Neural progenitor cell (in vitro differentiated cells): ENCODE results near the gene SPEM1. TPM values are rescaled to one million over a fixed set of nuclear protein-coding genes. Genes with fewer than 3 reads are reported as not detected.

Experiments
- DNase-seq: peaks from one replicate; pipeline ENCODE4 v3.0.0-alpha.2; 2016; ENCODE audit warnings: low spot score
- H2AFZ ChIP-seq: fragments of 200-600 bp; sonication (generic); replicated peaks from 2 replicates; pipeline ENCODE4 v1.6.1; 2016; ENCODE audit warnings: antibody characterized with exemption
- H3F3A ChIP-seq: fragments of 200-600 bp; sonication (generic); 2 replicates; pipeline ENCODE4 v1.6.1; 2016; ENCODE audit warnings: antibody characterized with exemption, low read depth
- H3K27ac ChIP-seq: fragments of 200-600 bp; sonication (generic); 2 replicates; pipeline ENCODE4 v1.5.1; 2016; ENCODE audit warnings: mild to moderate bottlenecking
- H3K27me3 ChIP-seq: fragments of 200-600 bp; sonication (generic); 2 replicates; pipeline ENCODE4 v1.6.1; 2016; ENCODE audit warnings: mild to moderate bottlenecking, moderate library complexity
- H3K36me3 ChIP-seq: fragments of 200-600 bp; sonication (generic); 2 replicates; pipeline ENCODE4 v1.5.1; 2016
- H3K4me1 ChIP-seq: fragments of 200-600 bp; sonication (generic); 2 replicates; pipeline ENCODE4 v1.6.1; 2016; ENCODE audit warnings: mixed run types
- H3K4me2 ChIP-seq: fragments of 200-600 bp; sonication (generic); 2 replicates; pipeline ENCODE4 v1.6.1; 2016
- H3K4me3 ChIP-seq: fragments of 200-600 bp; sonication (generic); 2 replicates; pipeline ENCODE4 v1.5.1; 2016
- H3K79me2 ChIP-seq: fragments of 200-600 bp; sonication (generic); 2 replicates; pipeline ENCODE4 v1.6.1; 2016; ENCODE audit warnings: low read depth
- H3K9ac ChIP-seq: fragments of 200-600 bp; sonication (generic); 2 replicates; pipeline ENCODE4 v1.6.1; 2016
- H3K9me3 ChIP-seq: fragments of 200-600 bp; sonication (generic); 2 replicates; pipeline ENCODE4 v1.5.1; 2016; ENCODE audit warnings: low read depth
- H4K20me1 ChIP-seq: fragments of 200-600 bp; sonication (generic); 2 replicates; pipeline ENCODE4 v1.6.1; 2016; ENCODE audit warnings: low read depth
- H3K27ac Mint-ChIP-seq: 3 replicates; pipeline ENCODE4 v1.8.0; 2021; ENCODE audit warnings: mixed read lengths
- H3K27me3 Mint-ChIP-seq: 2 replicates; pipeline ENCODE4 v1.8.0; 2022; ENCODE audit warnings: low read depth, mild to moderate bottlenecking, inconsistent platforms, moderate library complexity, mixed read lengths; ENCODE audit not compliant: insufficient read depth
- H3K36me3 Mint-ChIP-seq: 3 replicates; pipeline ENCODE4 v1.8.0; 2021; ENCODE audit warnings: mixed read lengths
- H3K4me1 Mint-ChIP-seq: 3 replicates; pipeline ENCODE4 v1.8.0; 2021; ENCODE audit warnings: mixed read lengths
- H3K4me3 Mint-ChIP-seq: 3 replicates; pipeline ENCODE4 v1.8.0; 2021; ENCODE audit warnings: mild to moderate bottlenecking, moderate library complexity, mixed read lengths
- H3K9me3 Mint-ChIP-seq: 3 replicates; pipeline ENCODE4 v1.8.0; 2020; ENCODE audit warnings: mixed read lengths
- EZH2 ChIP-seq: fragments of 200-600 bp; sonication (generic); IDR thresholded peaks from 2 replicates; pipeline ENCODE4 v1.6.1; 2017; ENCODE audit warnings: antibody characterized with exemption, mild to moderate bottlenecking, moderate library complexity
- EZH2phosphoT487 ChIP-seq: fragments of 200-600 bp; sonication (generic); IDR thresholded peaks from 2 replicates; pipeline ENCODE4 v1.6.1; 2017; ENCODE audit warnings: antibody characterized with exemption
- total RNA-seq: library from RNA; depleted of rRNA; stranded (reverse); fragments of >200 nt; gene quantifications from 2 replicates; pipeline ENCODE4 v1.2.3, GENCODE V29; 2015; ENCODE audit warnings: low replicate concordance
- TF ChIP-seq, protein P1 (sequence below): fragments of 200-600 bp; sonication (generic); IDR thresholded peaks from 2 replicates; pipeline ENCODE4 v1.5.1; 2017; ENCODE audit warnings: antibody characterized with exemption, mild to moderate bottlenecking

SPEM1 gene
- total RNA-seq, 1 donor from 2014 or later: not detected

DNA sequence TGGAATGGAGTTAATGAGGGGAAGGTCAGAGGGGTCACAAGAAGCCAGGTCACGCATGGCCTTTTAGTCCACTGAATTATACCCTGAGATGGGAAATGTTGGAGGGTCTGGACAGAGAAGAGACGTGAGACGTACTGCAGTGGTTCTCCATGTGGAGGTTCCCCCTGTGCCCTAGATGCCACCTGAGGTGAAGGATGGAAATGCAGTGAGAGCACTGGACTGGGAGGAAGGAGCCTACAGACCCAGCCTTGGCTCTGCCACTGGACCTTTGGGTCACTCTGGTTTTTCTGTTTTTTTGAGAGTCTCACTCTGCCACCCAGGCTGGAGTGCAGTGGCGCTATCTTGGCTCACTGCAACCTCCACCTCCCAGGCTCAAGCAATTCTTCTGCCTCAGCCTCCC lies 24.0 kb upstream of the SPEM1 start:
- H3K4me2 ChIP-seq: no peak overlapping the region
- TF ChIP-seq, protein P1, sequence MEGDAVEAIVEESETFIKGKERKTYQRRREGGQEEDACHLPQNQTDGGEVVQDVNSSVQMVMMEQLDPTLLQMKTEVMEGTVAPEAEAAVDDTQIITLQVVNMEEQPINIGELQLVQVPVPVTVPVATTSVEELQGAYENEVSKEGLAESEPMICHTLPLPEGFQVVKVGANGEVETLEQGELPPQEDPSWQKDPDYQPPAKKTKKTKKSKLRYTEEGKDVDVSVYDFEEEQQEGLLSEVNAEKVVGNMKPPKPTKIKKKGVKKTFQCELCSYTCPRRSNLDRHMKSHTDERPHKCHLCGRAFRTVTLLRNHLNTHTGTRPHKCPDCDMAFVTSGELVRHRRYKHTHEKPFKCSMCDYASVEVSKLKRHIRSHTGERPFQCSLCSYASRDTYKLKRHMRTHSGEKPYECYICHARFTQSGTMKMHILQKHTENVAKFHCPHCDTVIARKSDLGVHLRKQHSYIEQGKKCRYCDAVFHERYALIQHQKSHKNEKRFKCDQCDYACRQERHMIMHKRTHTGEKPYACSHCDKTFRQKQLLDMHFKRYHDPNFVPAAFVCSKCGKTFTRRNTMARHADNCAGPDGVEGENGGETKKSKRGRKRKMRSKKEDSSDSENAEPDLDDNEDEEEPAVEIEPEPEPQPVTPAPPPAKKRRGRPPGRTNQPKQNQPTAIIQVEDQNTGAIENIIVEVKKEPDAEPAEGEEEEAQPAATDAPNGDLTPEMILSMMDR: no peak
- TF ChIP-seq EZH2phosphoT487 (no peak), EZH2 (no peak)
- H3K9me3 Mint-ChIP-seq: no peaks in the 10 kb centered on the region
- H3K27me3 Mint-ChIP-seq: peaks cover 9% of the 10 kb centered on the region
- H3K4me3 Mint-ChIP-seq: peak overlapping the region; percentile 48
- DNase-seq: no peak
- H3F3A ChIP-seq: peaks cover 20% of the 10 kb centered on the region
- H3K27ac ChIP-seq: no peak overlapping the region
- peaks cover 4% of the 10 kb centered on the region for H3K36me3 Mint-ChIP-seq
- H3K4me3 ChIP-seq: no peak overlapping the region
- no peak overlapping the region for H3K27ac Mint-ChIP-seq
- H3K36me3 ChIP-seq: no peaks in the 10 kb centered on the region
- H3K27me3 ChIP-seq: peaks cover 5% of the 10 kb centered on the region
- no peaks in the 10 kb centered on the region for H3K79me2 ChIP-seq
- H3K9me3 ChIP-seq: no peaks in the 10 kb centered on the region
- no peak overlapping the region for H2AFZ ChIP-seq
- H3K4me1 ChIP-seq: peaks cover 10% of the 10 kb centered on the region
- H3K9ac ChIP-seq: no peak overlapping the region
- peaks cover 10% of the 10 kb centered on the region for H4K20me1 ChIP-seq
- H3K4me1 Mint-ChIP-seq: peaks cover 12% of the 10 kb centered on the region

DNA sequence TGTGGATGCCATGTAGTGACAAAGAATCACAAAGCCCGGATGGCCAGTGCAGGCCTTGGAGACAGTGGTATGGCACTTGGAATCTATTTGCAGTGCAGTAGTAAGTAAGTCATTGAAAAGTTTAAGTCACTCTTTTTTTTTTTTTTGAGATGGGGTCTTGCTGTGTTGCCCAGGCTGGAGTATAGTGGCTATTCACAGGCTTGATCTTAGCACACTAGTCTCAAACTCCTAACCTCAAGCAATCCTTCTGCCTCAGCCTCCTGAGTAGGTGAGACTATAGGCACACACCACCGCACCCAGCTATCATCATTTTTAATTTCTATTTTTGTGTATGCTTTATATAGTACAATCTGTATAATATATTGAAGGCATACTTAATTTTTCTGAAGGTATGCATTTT lies 21.5 kb upstream of the SPEM1 start:
- Histone ChIP-seq H3K4me3 (no peak overlapping the region), H2AFZ (no peak overlapping the region), H3K27ac (no peak overlapping the region), H4K20me1 (peaks cover 4% of the 10 kb centered on the region), H3K79me2 (peaks cover 13% of the 10 kb centered on the region), H3K36me3 (no peaks in the 10 kb centered on the region), H3K9me3 (no peaks in the 10 kb centered on the region), H3K4me2 (no peak overlapping the region), H3K9ac (no peak overlapping the region), H3K27me3 (peaks cover under 1% of the 10 kb centered on the region), H3K4me1 (peaks cover 13% of the 10 kb centered on the region), H3F3A (peaks cover 36% of the 10 kb centered on the region)
- Mint-ChIP-seq H3K27me3 (peaks cover 11% of the 10 kb centered on the region), H3K27ac (no peak overlapping the region), H3K9me3 (no peaks in the 10 kb centered on the region), H3K4me1 (peaks cover 20% of the 10 kb centered on the region), H3K4me3 (no peak overlapping the region), H3K36me3 (peaks cover 6% of the 10 kb centered on the region)
- no peak for DNase-seq
- TF ChIP-seq EZH2phosphoT487 (no peak), EZH2 (no peak)
- TF ChIP-seq, protein P1: no peak

DNA sequence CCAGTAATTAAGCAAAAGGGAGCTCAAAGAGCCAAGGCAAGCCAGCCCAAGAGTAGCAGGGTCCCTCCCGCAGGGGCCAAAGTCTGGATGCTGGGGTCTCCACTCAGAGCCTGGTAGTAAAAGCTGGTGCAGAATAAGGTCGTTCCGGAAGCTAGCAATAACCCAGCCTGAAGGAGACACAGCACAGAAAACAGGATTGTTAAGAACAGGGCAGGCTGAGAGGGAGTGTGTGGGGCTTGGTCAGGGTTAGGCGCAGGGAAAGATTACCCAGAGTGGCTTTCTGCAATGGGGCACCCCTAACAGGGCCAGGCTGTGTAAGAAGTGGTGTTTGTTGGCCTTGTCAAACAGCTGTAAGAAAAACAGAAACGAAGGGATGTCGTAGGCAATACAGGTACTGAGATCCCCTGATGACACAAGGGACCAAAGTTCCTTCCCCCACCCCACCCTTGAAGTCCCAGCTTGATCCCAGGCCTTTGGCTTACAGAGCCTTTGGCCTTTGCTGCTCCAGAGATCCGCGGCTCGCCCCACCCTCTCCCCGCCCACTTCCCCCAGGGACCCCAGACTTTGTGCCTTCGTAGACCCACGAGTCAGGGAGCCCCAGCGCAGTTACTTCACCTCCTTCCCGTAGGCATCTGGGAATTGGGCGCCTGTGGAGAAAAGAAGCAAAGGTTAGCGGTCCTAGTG lies 16.9 kb upstream of the SPEM1 start:
- H3K9ac ChIP-seq: peak overlapping the region; percentile 10
- no peaks in the 10 kb centered on the region for H3K27me3 ChIP-seq
- DNase-seq: peak; percentile 85
- Mint-ChIP-seq H3K4me3 (peak overlapping the region; percentile 96), H3K4me1 (peaks cover 33% of the 10 kb centered on the region), H3K36me3 (peaks cover 6% of the 10 kb centered on the region), H3K27ac (no peak overlapping the region), H3K27me3 (peaks cover 11% of the 10 kb centered on the region), H3K9me3 (no peaks in the 10 kb centered on the region)
- H3K4me2 ChIP-seq: peak overlapping the region; percentile 70
- no peaks in the 10 kb centered on the region for H3K9me3 ChIP-seq
- peaks cover 29% of the 10 kb centered on the region for H4K20me1 ChIP-seq
- TF ChIP-seq, protein P1: no peak
- no peak for TF ChIP-seq EZH2phosphoT487
- peak overlapping the region; percentile 30 for H3K27ac ChIP-seq
- H3F3A ChIP-seq: peaks cover 50% of the 10 kb centered on the region
- H3K79me2 ChIP-seq: peaks cover 46% of the 10 kb centered on the region
- H3K4me3 ChIP-seq: peak overlapping the region; percentile 55
- H3K4me1 ChIP-seq: peaks cover 19% of the 10 kb centered on the region
- H2AFZ ChIP-seq: no peak overlapping the region
- H3K36me3 ChIP-seq: no peaks in the 10 kb centered on the region
